HG03095 (cell line): ENCODE measurements around the gene PAM16.

Experiments used
- ATAC-seq: cut with Tn5 transposase; IDR thresholded peaks from one replicate; pipeline ENCODE4 v1.9.1; 2021; ENCODE audit warnings: moderate library complexity; ENCODE audit not compliant: unreplicated experiment

Gene PAM16

GRCh38 chr16:4383591-4384444 is 32.7 kb upstream of the PAM16 start:
- ATAC-seq, result no peak

- ATAC-seq, result no peak
Measured at GRCh38 chr16:4382795-4383357, 31.8 kb upstream of the PAM16 start.

GRCh38 chr16:4381935-4382794 is 31.0 kb upstream of the PAM16 start:
- ATAC-seq, result no peak

GRCh38 chr16:4381072-4381934 is 30.2 kb upstream of the PAM16 start:
- no peak for ATAC-seq

GRCh38 chr16:4380119-4381063 is 29.3 kb upstream of the PAM16 start:
- ATAC-seq, result no peak

- no peak for ATAC-seq
Measured at GRCh38 chr16:4378999-4379690, 28.0 kb upstream of the PAM16 start.

GRCh38 chr16:4378161-4378666 is 27.1 kb upstream of the PAM16 start:
- no peak for ATAC-seq

- no peak for ATAC-seq
Measured at GRCh38 chr16:4377573-4378154, 26.5 kb upstream of the PAM16 start.

- no peak for ATAC-seq
Measured at GRCh38 chr16:4376893-4377572, 25.9 kb upstream of the PAM16 start.

- ATAC-seq, result no peak
Measured at GRCh38 chr16:4376126-4376892, 25.2 kb upstream of the PAM16 start.

GRCh38 chr16:4375717-4376116 is 24.6 kb upstream of the PAM16 start:
- ATAC-seq, result no peak

- ATAC-seq, result no peak
Measured at GRCh38 chr16:4373909-4374742, 23.0 kb upstream of the PAM16 start.

- no peak for ATAC-seq
Measured at GRCh38 chr16:4373356-4373908, 22.3 kb upstream of the PAM16 start.

- no peak for ATAC-seq
Measured at GRCh38 chr16:4372578-4373355, 21.6 kb upstream of the PAM16 start.

- peak; percentile 45 for ATAC-seq
Measured at GRCh38 chr16:4372001-4372577, 21.0 kb upstream of the PAM16 start.
